Measurements from ENCODE around the gene MAPKBP1. TPM values are rescaled to one million over a fixed set of nuclear protein-coding genes. Genes with fewer than 3 reads are reported as not detected.
A peak's percentile ranks its signal among the peaks of the same experiment; 100 is the strongest.

The MAPKBP1 gene
- total and polyA plus RNA-seq, 2 of the 13 experiments (the other 11 are each of a cell fraction or from before 2014, with no cell fraction given): 3.0 to 7.3 TPM

DNA sequence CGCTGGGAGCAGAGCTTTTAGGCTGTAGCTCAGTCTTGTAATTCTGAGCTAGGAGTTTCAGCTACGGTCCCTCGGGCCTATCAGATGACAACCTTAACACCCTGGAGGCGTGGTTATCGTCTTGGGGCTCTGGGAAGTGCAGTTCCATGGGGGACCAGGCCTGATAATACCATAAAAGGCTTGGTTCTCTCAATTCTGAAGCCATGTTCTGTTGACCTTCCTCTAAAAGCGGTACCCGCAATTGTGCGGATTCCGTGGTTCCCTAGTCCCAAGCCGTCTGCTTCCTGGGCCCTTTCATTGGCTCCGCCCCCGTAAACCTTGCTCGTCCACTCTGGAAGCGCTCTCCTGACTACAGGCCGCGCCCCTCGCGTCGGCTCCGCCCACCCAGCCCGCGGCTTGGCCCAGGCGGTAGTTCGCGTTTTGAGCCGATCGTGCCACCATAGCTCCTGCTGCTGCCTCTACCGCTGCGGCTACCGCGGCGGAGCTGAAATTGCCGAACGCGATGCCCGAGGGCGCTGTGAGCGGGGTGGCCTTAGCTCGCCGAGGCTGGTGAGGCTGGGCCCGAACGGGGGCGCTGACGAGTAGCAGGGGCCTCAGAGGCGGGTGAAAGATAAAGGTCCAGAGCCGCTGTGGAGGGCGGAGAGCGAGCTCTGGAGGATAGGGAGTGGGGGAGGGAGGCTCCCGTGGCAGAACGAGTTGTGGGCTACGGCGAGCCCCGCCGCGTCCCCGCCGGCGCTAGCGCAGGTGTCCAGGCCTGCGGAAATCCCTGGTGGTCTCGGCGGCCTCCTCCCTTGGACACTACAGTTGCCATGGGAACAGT is at the start of gene MAPKBP1 (continued):
- TF ChIP-seq CAMTA2 (CRISPR knock-in tag; IDR thresholded peaks at IDR 0.05; ENCODE audit: borderline replicate concordance) (no peak), HOXA9 (CRISPR knock-in tag; IDR thresholded peaks at IDR 0.05; ENCODE audit: borderline replicate concordance) (no peak), MIXL1 (CRISPR knock-in tag; IDR thresholded peaks at IDR 0.05) (peak; percentile 86), ZFP1 (CRISPR knock-in tag; IDR thresholded peaks at IDR 0.05) (peak; percentile 83; the same call in 1 of the 2 replicates), ZFX (CRISPR knock-in tag; IDR thresholded peaks at IDR 0.05; ENCODE audit: low read depth) (peak; percentile 89), REPIN1 (CRISPR knock-in tag; IDR thresholded peaks at IDR 0.05; ENCODE audit: borderline replicate concordance, low read depth) (peak; percentile 99), ZKSCAN5 (CRISPR knock-in tag; IDR thresholded peaks at IDR 0.05) (peak; percentile 61; the same call in 1 of the 2 replicates), ZNF367 (CRISPR knock-in tag; IDR thresholded peaks at IDR 0.05; ENCODE audit: borderline replicate concordance) (no peak), ELF3 (CRISPR knock-in tag; IDR thresholded peaks at IDR 0.05) (peak; percentile 91), KLF16 (CRISPR knock-in tag; IDR thresholded peaks at IDR 0.05) (peak in 1 of 2 experiments; percentile 93; a peak in 2 of 4 replicates), BHLHE40 (IDR thresholded peaks at IDR 0.05; ENCODE audit: low read length) (no peak), NFE2L2 (IDR thresholded peaks at IDR 0.05; ENCODE audit: low read length) (no peak), ASH2L (IDR thresholded peaks at IDR 0.05; ENCODE audit: insufficient read length, low read depth, low read length) (peak; percentile 81), GFI1 (CRISPR knock-in tag; IDR thresholded peaks at IDR 0.05; ENCODE audit: borderline replicate concordance) (peak; percentile 58; the same call in 1 of the 2 replicates), NR3C1 (CRISPR knock-in tag; IDR thresholded peaks at IDR 0.05) (no peak), ISL2 (CRISPR knock-in tag; IDR thresholded peaks at IDR 0.05) (peak; percentile 40), TIGD3 (CRISPR knock-in tag; IDR thresholded peaks at IDR 0.05; ENCODE audit: borderline replicate concordance) (peak; percentile 92; the same call in 1 of the 2 replicates)
- TF ChIP-seq, protein P1, sequence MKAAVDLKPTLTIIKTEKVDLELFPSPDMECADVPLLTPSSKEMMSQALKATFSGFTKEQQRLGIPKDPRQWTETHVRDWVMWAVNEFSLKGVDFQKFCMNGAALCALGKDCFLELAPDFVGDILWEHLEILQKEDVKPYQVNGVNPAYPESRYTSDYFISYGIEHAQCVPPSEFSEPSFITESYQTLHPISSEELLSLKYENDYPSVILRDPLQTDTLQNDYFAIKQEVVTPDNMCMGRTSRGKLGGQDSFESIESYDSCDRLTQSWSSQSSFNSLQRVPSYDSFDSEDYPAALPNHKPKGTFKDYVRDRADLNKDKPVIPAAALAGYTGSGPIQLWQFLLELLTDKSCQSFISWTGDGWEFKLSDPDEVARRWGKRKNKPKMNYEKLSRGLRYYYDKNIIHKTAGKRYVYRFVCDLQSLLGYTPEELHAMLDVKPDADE (CRISPR knock-in tag; IDR thresholded peaks at IDR 0.05): no peak
- TF ChIP-seq, protein P2, sequence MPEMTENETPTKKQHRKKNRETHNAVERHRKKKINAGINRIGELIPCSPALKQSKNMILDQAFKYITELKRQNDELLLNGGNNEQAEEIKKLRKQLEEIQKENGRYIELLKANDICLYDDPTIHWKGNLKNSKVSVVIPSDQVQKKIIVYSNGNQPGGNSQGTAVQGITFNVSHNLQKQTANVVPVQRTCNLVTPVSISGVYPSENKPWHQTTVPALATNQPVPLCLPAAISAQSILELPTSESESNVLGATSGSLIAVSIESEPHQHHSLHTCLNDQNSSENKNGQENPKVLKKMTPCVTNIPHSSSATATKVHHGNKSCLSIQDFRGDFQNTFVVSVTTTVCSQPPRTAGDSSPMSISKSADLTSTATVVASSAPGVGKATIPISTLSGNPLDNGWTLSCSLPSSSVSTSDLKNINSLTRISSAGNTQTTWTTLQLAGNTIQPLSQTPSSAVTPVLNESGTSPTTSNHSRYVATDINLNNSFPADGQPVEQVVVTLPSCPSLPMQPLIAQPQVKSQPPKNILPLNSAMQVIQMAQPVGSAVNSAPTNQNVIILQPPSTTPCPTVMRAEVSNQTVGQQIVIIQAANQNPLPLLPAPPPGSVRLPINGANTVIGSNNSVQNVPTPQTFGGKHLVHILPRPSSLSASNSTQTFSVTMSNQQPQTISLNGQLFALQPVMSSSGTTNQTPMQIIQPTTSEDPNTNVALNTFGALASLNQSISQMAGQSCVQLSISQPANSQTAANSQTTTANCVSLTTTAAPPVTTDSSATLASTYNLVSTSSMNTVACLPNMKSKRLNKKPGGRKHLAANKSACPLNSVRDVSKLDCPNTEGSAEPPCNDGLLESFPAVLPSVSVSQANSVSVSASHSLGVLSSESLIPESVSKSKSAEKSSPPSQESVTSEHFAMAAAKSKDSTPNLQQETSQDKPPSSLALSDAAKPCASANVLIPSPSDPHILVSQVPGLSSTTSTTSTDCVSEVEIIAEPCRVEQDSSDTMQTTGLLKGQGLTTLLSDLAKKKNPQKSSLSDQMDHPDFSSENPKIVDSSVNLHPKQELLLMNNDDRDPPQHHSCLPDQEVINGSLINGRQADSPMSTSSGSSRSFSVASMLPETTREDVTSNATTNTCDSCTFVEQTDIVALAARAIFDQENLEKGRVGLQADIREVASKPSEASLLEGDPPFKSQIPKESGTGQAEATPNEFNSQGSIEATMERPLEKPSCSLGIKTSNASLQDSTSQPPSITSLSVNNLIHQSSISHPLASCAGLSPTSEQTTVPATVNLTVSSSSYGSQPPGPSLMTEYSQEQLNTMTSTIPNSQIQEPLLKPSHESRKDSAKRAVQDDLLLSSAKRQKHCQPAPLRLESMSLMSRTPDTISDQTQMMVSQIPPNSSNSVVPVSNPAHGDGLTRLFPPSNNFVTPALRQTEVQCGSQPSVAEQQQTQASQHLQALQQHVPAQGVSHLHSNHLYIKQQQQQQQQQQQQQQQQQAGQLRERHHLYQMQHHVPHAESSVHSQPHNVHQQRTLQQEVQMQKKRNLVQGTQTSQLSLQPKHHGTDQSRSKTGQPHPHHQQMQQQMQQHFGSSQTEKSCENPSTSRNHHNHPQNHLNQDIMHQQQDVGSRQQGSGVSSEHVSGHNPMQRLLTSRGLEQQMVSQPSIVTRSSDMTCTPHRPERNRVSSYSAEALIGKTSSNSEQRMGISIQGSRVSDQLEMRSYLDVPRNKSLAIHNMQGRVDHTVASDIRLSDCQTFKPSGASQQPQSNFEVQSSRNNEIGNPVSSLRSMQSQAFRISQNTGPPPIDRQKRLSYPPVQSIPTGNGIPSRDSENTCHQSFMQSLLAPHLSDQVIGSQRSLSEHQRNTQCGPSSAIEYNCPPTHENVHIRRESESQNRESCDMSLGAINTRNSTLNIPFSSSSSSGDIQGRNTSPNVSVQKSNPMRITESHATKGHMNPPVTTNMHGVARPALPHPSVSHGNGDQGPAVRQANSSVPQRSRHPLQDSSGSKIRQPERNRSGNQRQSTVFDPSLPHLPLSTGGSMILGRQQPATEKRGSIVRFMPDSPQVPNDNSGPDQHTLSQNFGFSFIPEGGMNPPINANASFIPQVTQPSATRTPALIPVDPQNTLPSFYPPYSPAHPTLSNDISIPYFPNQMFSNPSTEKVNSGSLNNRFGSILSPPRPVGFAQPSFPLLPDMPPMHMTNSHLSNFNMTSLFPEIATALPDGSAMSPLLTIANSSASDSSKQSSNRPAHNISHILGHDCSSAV (CRISPR knock-in tag; IDR thresholded peaks at IDR 0.05; ENCODE audit: borderline replicate concordance): no peak
